DND-41 (cell line): ENCODE measurements around the gene NPBWR2.

Source experiments
- CTCF ChIP-seq: IDR thresholded peaks from 2 replicates; pipeline ENCODE4 v1.5.1; 2012; ENCODE audit warnings: borderline replicate concordance, low read length, moderate library complexity, mild to moderate bottlenecking; ENCODE audit not compliant: poor library complexity, severe bottlenecking; ENCODE audit errors: extremely low read depth
- EZH2 ChIP-seq: IDR thresholded peaks from 3 replicates; pipeline ENCODE4 v1.6.1; 2012; ENCODE audit warnings: borderline replicate concordance, low read depth, mild to moderate bottlenecking, moderate library complexity, low read length, inconsistent platforms; ENCODE audit not compliant: severe bottlenecking

GRCh38 chr20:64082126-64082731 is 25.1 kb downstream of the NPBWR2 start:
- TF ChIP-seq CTCF (peak; percentile 2), EZH2 (no peak)
